MM.1S (cell line): ENCODE measurements around the gene VKORC1.

Source experiments
- DNase-seq: peaks from one replicate; pipeline ENCODE4 v3.0.0-alpha.2; 2015
- H2AFZ ChIP-seq: fragments of 300-600 bp; sonication (generic); 2 replicates; pipeline ENCODE4 v1.6.0; 2016; ENCODE audit warnings: antibody characterized with exemption, low read length
- H3F3A ChIP-seq: fragments of 300-600 bp; sonication (generic); 2 replicates; pipeline ENCODE4 v1.6.1; 2016; ENCODE audit warnings: mild to moderate bottlenecking, antibody characterized with exemption, low read length, moderate library complexity, mixed read lengths; ENCODE audit not compliant: insufficient read depth
- H3K27ac ChIP-seq: fragments of 300-600 bp; sonication (generic); 2 replicates; pipeline ENCODE4 v1.5.1; 2016; ENCODE audit warnings: mild to moderate bottlenecking, low read length
- H3K27me3 ChIP-seq: fragments of 300-600 bp; sonication (generic); replicated peaks from 2 replicates; pipeline ENCODE4 v1.6.0; 2016; ENCODE audit warnings: low read length; ENCODE audit not compliant: insufficient read depth
- H3K36me3 ChIP-seq: fragments of 300-600 bp; sonication (generic); replicated peaks from 2 replicates; pipeline ENCODE4 v1.6.1; 2016; ENCODE audit warnings: mild to moderate bottlenecking, low read length, mixed read lengths; ENCODE audit not compliant: insufficient read depth
- H3K4me1 ChIP-seq: fragments of 300-600 bp; sonication (generic); 2 replicates; pipeline ENCODE4 v1.6.1; 2016; ENCODE audit warnings: low read length, mixed read lengths
- H3K4me2 ChIP-seq: fragments of 300-600 bp; sonication (generic); 2 replicates; pipeline ENCODE4 v1.6.0; 2016; ENCODE audit warnings: low read depth, low read length
- H3K4me3 ChIP-seq: fragments of 300-600 bp; sonication (generic); 2 replicates; pipeline ENCODE4 v1.5.1; 2016; ENCODE audit warnings: low read length, mixed read lengths
- H3K79me2 ChIP-seq: fragments of 300-600 bp; sonication (generic); 2 replicates; pipeline ENCODE4 v1.6.1; 2016; ENCODE audit warnings: mixed run types, low read length, mixed read lengths
- H3K9ac ChIP-seq: fragments of 300-600 bp; sonication (generic); 2 replicates; pipeline ENCODE4 v1.6.1; 2016; ENCODE audit warnings: low read length, mixed read lengths
- H3K9me2 ChIP-seq: fragments of 300-600 bp; sonication (generic); replicated peaks from 2 replicates; pipeline ENCODE4 v1.6.1; 2016; ENCODE audit warnings: mild to moderate bottlenecking, low read length, mixed read lengths; ENCODE audit not compliant: insufficient read depth
- H3K9me3 ChIP-seq: fragments of 300-600 bp; sonication (generic); replicated peaks from 2 replicates; pipeline ENCODE4 v1.6.1; 2016; ENCODE audit warnings: mild to moderate bottlenecking, low read length, mixed read lengths; ENCODE audit not compliant: insufficient read depth
- H4K20me1 ChIP-seq: fragments of 300-600 bp; sonication (generic); 2 replicates; pipeline ENCODE4 v1.6.1; 2016; ENCODE audit warnings: mild to moderate bottlenecking, low read length, moderate library complexity, mixed read lengths; ENCODE audit not compliant: insufficient read depth
- EZH2 ChIP-seq: fragments of 300-600 bp; sonication (generic); optimal IDR thresholded peaks from 2 replicates; pipeline ENCODE3; 2017; ENCODE audit warnings: low read depth, mild to moderate bottlenecking, antibody characterized with exemption, low read length, mixed read lengths
- EZH2phosphoT487 ChIP-seq: fragments of 300-600 bp; sonication (generic); IDR thresholded peaks from 2 replicates; pipeline ENCODE4 v1.6.1; 2018; ENCODE audit warnings: antibody characterized with exemption, low read length
- TF ChIP-seq, protein P1 (sequence below): fragments of 300-600 bp; sonication (generic); IDR thresholded peaks from 2 replicates; pipeline ENCODE4 v1.5.1; 2016; ENCODE audit warnings: antibody characterized with exemption, low read length, mixed read lengths

The VKORC1 gene

DNA sequence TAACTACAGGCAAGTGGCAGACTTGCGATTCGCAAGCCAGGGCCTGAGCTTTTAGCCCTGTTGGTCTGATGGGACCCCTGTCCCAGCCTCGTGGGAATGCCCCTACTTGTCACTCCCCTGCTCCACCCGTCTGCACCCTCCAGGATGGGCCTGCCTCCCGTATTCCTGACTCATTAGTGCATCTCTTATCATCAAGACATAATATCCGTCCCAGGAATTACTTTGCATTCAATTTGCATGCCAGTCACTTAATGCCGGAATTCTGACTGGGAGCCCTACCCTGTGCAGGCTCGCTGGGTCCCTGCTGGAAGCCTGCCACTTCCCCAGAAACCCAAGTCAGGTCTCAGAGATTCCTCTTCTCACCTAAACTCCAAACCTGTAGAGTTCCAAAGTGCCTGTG is 9.2 kb downstream of the VKORC1 start:
- Histone ChIP-seq H3K4me3 (no peak overlapping the region), H3K9ac (no peak overlapping the region), H3F3A (0 out of 2 replicates have a peak, but pooled peaks cover 4% of the 10 kb centered on the region), H3K27ac (no peak overlapping the region), H3K36me3 (no peaks in the 10 kb centered on the region), H3K4me1 (no peaks in the 10 kb centered on the region), H4K20me1 (no peaks in the 10 kb centered on the region), H3K79me2 (no peaks in the 10 kb centered on the region), H2AFZ (no peak overlapping the region), H3K4me2 (no peak overlapping the region), H3K27me3 (no peaks in the 10 kb centered on the region), H3K9me2 (no peaks in the 10 kb centered on the region), H3K9me3 (no peaks in the 10 kb centered on the region)
- TF ChIP-seq EZH2: no peak
- TF ChIP-seq, protein P1, sequence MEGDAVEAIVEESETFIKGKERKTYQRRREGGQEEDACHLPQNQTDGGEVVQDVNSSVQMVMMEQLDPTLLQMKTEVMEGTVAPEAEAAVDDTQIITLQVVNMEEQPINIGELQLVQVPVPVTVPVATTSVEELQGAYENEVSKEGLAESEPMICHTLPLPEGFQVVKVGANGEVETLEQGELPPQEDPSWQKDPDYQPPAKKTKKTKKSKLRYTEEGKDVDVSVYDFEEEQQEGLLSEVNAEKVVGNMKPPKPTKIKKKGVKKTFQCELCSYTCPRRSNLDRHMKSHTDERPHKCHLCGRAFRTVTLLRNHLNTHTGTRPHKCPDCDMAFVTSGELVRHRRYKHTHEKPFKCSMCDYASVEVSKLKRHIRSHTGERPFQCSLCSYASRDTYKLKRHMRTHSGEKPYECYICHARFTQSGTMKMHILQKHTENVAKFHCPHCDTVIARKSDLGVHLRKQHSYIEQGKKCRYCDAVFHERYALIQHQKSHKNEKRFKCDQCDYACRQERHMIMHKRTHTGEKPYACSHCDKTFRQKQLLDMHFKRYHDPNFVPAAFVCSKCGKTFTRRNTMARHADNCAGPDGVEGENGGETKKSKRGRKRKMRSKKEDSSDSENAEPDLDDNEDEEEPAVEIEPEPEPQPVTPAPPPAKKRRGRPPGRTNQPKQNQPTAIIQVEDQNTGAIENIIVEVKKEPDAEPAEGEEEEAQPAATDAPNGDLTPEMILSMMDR: no peak
- TF ChIP-seq EZH2phosphoT487: no peak
- DNase-seq: no peak

DNA sequence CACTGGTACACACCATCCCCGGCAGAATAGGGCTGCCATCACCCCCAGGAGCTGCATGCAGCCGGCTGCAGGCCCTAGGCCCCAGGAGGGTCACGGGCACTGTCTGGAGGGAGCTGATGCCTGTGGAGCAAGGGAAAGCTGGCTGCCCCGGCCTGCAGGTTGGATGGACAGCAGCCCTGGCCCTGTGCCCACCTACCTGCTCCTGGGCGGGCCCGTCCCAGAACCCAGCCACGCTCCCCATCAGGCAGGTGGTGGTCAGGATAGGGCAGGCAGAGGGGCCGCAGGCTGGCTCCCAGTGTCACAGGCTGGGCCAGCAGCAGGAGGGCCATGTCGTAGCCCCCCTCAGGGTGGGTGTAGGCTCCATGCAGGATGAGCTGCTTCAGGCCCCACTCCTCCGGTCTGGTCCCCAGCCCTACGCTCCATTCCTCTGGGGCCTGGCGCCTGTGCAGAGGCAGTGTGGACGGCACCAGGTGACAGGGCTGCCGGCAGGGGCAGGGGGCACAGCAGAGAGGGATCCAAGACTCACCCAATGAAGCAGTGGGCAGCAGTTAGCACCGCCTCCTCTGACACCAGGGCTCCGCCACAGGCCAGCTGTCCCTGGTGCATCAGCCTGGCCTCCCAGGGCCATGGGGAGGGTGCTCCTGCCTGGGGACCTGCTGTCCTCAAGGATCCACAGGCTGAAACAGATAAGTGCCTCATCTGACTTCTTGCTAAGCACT is 9.9 kb downstream of the VKORC1 start:
- TF ChIP-seq EZH2phosphoT487 (no peak), EZH2 (no peak)
- TF ChIP-seq, protein P1: no peak
- no peaks in the 10 kb centered on the region for H3K36me3 ChIP-seq

DNA sequence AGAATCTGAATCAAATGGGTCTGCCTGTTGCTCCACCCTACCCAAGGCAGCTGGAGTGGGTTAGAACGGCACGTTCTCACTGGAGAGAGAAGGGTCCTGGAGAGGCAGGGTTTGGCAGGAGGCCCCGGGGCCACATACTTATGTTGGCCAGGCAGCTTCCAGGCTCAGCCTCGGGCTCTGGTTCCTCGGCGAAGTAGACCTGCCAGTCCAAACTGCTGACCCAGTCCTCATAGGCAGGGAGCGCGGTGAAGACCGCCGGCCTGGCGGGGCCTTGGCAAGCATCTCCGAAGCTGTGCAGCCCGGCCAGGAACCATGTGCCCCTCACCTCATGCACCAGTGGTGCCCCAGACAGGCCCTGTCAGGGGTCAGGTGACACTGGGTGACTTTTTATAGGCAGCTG is 10.6 kb downstream of the VKORC1 start:
- Histone ChIP-seq H2AFZ (no peak overlapping the region), H3K4me3 (no peak overlapping the region), H4K20me1 (no peaks in the 10 kb centered on the region), H3K9me3 (no peaks in the 10 kb centered on the region), H3K9ac (no peak overlapping the region), H3K79me2 (peaks cover 14% of the 10 kb centered on the region), H3K9me2 (no peaks in the 10 kb centered on the region), H3K27me3 (no peaks in the 10 kb centered on the region), H3K36me3 (no peaks in the 10 kb centered on the region), H3K4me2 (no peak overlapping the region), H3K27ac (no peak overlapping the region), H3K4me1 (no peaks in the 10 kb centered on the region), H3F3A (0 out of 2 replicates have a peak, but pooled peaks cover 4% of the 10 kb centered on the region)
- DNase-seq: no peak
- TF ChIP-seq EZH2phosphoT487: no peak
- TF ChIP-seq, protein P1: no peak

More for the DNA sequence above, 9.9 kb downstream of the VKORC1 start:
- Histone ChIP-seq H3K27me3 (no peaks in the 10 kb centered on the region), H2AFZ (no peak overlapping the region), H4K20me1 (no peaks in the 10 kb centered on the region), H3K9me2 (no peaks in the 10 kb centered on the region), H3K79me2 (peaks cover 7% of the 10 kb centered on the region), H3K27ac (no peak overlapping the region), H3K9ac (no peak overlapping the region), H3K4me3 (no peak overlapping the region), H3K4me1 (no peaks in the 10 kb centered on the region), H3K4me2 (no peak overlapping the region), H3K9me3 (no peaks in the 10 kb centered on the region), H3F3A (0 out of 2 replicates have a peak, but pooled peaks cover 4% of the 10 kb centered on the region)
- no peak for DNase-seq
